Vagina (tissue), 2 donors: ENCODE results near the gene STX3.

Source experiments
- POLR2A ChIP-seq, 2 donors: fragments of 450-650 bp; IDR thresholded peaks; one replicate each; pipeline ENCODE4 v1.6.1; 2017; ENCODE audit warnings: antibody characterized with exemption in 2 of 2, mild to moderate bottlenecking in 2 of 2, moderate library complexity in 2 of 2
- POLR2AphosphoS5 ChIP-seq, 2 donors: sonication (generic); formaldehyde crosslinking; IDR thresholded peaks; one replicate each; pipeline ENCODE4 v1.9.0; 2017; ENCODE audit warnings: antibody characterized with exemption in 2 of 2, mild to moderate bottlenecking in 2 of 2, low read depth in 1 of 2; ENCODE audit not compliant: insufficient read depth in 1 of 2
- TF ChIP-seq, protein P1 (sequence below), 3 experiments: fragments of 450-650 bp in 2 of 3; fragments of 200-600 bp in 1 of 3; sonication (generic) in 1 of 3; IDR thresholded peaks; one replicate each; pipeline ENCODE4 v1.5.1; 2017 to 2019; ENCODE audit warnings: antibody characterized with exemption in 3 of 3, mild to moderate bottlenecking in 2 of 3, moderate library complexity in 2 of 3

DNA sequence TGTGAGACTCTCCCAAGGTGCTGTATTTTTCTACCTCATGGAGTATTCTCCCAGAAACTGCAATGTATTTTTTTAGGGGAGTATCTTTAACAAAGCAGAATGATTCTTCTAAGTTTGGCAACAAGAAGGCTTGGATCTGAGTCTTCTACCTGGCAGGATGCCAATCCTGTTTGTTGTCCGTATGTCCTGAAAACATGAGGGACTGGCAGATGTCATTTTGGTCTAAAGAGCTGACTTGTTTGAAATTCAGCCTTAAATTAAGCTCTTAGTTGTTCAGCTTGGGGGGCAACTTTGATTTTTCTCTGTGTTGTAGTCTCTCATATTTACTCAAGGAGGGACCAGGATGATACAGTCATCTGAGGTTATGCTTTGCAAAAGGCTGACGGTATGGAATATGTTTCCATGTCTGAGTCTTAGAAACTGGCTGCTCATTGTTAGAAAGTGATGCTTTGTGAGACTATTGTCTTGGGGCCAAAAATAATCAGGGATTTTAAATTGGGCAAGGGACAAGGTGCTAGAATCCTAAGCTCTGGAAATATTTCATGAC is 46.1 kb downstream of the STX3 start:
- TF ChIP-seq, protein P1, sequence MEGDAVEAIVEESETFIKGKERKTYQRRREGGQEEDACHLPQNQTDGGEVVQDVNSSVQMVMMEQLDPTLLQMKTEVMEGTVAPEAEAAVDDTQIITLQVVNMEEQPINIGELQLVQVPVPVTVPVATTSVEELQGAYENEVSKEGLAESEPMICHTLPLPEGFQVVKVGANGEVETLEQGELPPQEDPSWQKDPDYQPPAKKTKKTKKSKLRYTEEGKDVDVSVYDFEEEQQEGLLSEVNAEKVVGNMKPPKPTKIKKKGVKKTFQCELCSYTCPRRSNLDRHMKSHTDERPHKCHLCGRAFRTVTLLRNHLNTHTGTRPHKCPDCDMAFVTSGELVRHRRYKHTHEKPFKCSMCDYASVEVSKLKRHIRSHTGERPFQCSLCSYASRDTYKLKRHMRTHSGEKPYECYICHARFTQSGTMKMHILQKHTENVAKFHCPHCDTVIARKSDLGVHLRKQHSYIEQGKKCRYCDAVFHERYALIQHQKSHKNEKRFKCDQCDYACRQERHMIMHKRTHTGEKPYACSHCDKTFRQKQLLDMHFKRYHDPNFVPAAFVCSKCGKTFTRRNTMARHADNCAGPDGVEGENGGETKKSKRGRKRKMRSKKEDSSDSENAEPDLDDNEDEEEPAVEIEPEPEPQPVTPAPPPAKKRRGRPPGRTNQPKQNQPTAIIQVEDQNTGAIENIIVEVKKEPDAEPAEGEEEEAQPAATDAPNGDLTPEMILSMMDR (IDR thresholded peaks at IDR 0.05), result no peak
- TF ChIP-seq POLR2A (IDR thresholded peaks at IDR 0.05), result no peak
- no peak for TF ChIP-seq POLR2AphosphoS5 (IDR thresholded peaks at IDR 0.05; ENCODE audit: insufficient read depth in 1 of 2, low read depth in 1 of 2)
